Measurements from ENCODE around the gene ZIC5.
A peak's percentile ranks its signal among the peaks of the same experiment; 100 is the strongest.

ZIC5 gene

GRCh38 chr13:99995589-99996380 lies 24.2 kb upstream of the ZIC5 start:
- peak; percentile 75 for DNase-seq (ENCODE audit: low read depth, low spot score)
- in situ Hi-C loops (cut with HindIII; ENCODE audit: low sequenced_read_pairs): no loop called here

GRCh38 chr13:99995104-99995588 lies 23.6 kb upstream of the ZIC5 start:
- no peak for TF ChIP-seq CTCF (IDR thresholded peaks at IDR 0.05; ENCODE audit: low read depth, low read length)
- peak; percentile 71 for DNase-seq (ENCODE audit: low read depth, low spot score)
- peak overlapping the region; percentile 20 for H3K4me3 ChIP-seq (ENCODE audit: low read depth, low read length)
- in situ Hi-C loops (cut with HindIII; ENCODE audit: low sequenced_read_pairs): no loop called here

More at GRCh38 chr13:99995589-99996380, 24.2 kb upstream of the ZIC5 start:
- no peak for TF ChIP-seq CTCF (IDR thresholded peaks at IDR 0.05; ENCODE audit: low read depth, low read length)
- peak overlapping the region; percentile 20 for H3K4me3 ChIP-seq (ENCODE audit: low read depth, low read length)

GRCh38 chr13:99994638-99995020 lies 23.1 kb upstream of the ZIC5 start:
- H3K4me3 ChIP-seq (ENCODE audit: low read depth, low read length): no peak overlapping the region
- no peak for TF ChIP-seq CTCF (IDR thresholded peaks at IDR 0.05; ENCODE audit: low read depth, low read length)
- in situ Hi-C loops (cut with HindIII; ENCODE audit: low sequenced_read_pairs): no loop called here
- DNase-seq (ENCODE audit: low read depth, low spot score): no peak

GRCh38 chr13:99993660-99994637 lies 22.4 kb upstream of the ZIC5 start:
- DNase-seq (ENCODE audit: low read depth, low spot score): peak; percentile 54
- in situ Hi-C loops (cut with HindIII; ENCODE audit: low sequenced_read_pairs): no loop called here
- no peak for TF ChIP-seq CTCF (IDR thresholded peaks at IDR 0.05; ENCODE audit: low read depth, low read length)
- no peak overlapping the region for H3K4me3 ChIP-seq (ENCODE audit: low read depth, low read length)

GRCh38 chr13:99992949-99993351 lies 21.4 kb upstream of the ZIC5 start:
- DNase-seq (ENCODE audit: low read depth, low spot score): peak; percentile 83
- H3K4me3 ChIP-seq (ENCODE audit: low read depth, low read length): no peak overlapping the region
- TF ChIP-seq CTCF (IDR thresholded peaks at IDR 0.05; ENCODE audit: low read depth, low read length): no peak
- in situ Hi-C loops (cut with HindIII; ENCODE audit: low sequenced_read_pairs): no loop called here
